Stimulated activated CD8-positive, alpha-beta memory T cell treated with anti-CD3 and anti-CD28 coated beads, Interleukin-15, amount 100 ng/mL, for 48 hours (primary cell): ENCODE data around the gene FLNB.
A peak's percentile ranks its signal among the peaks of the same experiment; 100 is the strongest.
"Not testable (repeated sequence)": the region's sequence is repeated elsewhere in the genome, so short reads cannot be mapped to it uniquely, and the experiment has no call there.

Experiments
- DNase-seq, 2 donors: peaks; one replicate each; pipeline ENCODE4 v3.0.0-alpha.2; 2020; ENCODE audit warnings: low read depth in 2 of 2

FLNB gene

GRCh38 chr3:58051658-58052261, 43.5 kb downstream of the FLNB start:
- DNase-seq, result not testable (repeated sequence)

GRCh38 chr3:58052373-58053273, 44.4 kb downstream of the FLNB start:
- DNase-seq, result peak; percentile 47 to 58

- no peak for DNase-seq
Observed at GRCh38 chr3:58054652-58055051, 46.4 kb downstream of the FLNB start.

- DNase-seq, result no peak
Observed at GRCh38 chr3:58055314-58055713, 47.1 kb downstream of the FLNB start.

GRCh38 chr3:58055891-58056290, 47.7 kb downstream of the FLNB start:
- not testable (repeated sequence) for DNase-seq

- DNase-seq, result no peak
Observed at GRCh38 chr3:58058361-58059263, 50.4 kb downstream of the FLNB start.

- DNase-seq, result no peak
Observed at GRCh38 chr3:58059349-58060321, 51.4 kb downstream of the FLNB start.

- DNase-seq, result no peak
Observed at GRCh38 chr3:58062472-58062871, 54.2 kb downstream of the FLNB start.

- no peak for DNase-seq
Observed at GRCh38 chr3:58063022-58063815, 55.0 kb downstream of the FLNB start.

GRCh38 chr3:58064923-58065638, 56.9 kb downstream of the FLNB start:
- no peak for DNase-seq

GRCh38 chr3:58065700-58066167, 57.5 kb downstream of the FLNB start:
- DNase-seq, result no peak

- DNase-seq, result no peak
Observed at GRCh38 chr3:58066842-58067241, 58.6 kb downstream of the FLNB start.

GRCh38 chr3:58068122-58068809, 60.0 kb downstream of the FLNB start:
- no peak for DNase-seq

- DNase-seq, result no peak
Observed at GRCh38 chr3:58071480-58071971, 63.3 kb downstream of the FLNB start.

- DNase-seq, result no peak
Observed at GRCh38 chr3:58072052-58072762, 64.0 kb downstream of the FLNB start.

- DNase-seq, result no peak
Observed at GRCh38 chr3:58072763-58073130, 64.5 kb downstream of the FLNB start.

- DNase-seq, result no peak
Observed at GRCh38 chr3:58073301-58074108, 65.3 kb downstream of the FLNB start.
